ENCODE results near the gene ADCY9. TPM values are rescaled to one million over a fixed set of nuclear protein-coding genes. Genes with fewer than 3 reads are reported as not detected.

The ADCY9 gene
- total and polyA plus RNA-seq, 12 donors, result 2.3 to 37.6 (median 17.8) TPM

DNA sequence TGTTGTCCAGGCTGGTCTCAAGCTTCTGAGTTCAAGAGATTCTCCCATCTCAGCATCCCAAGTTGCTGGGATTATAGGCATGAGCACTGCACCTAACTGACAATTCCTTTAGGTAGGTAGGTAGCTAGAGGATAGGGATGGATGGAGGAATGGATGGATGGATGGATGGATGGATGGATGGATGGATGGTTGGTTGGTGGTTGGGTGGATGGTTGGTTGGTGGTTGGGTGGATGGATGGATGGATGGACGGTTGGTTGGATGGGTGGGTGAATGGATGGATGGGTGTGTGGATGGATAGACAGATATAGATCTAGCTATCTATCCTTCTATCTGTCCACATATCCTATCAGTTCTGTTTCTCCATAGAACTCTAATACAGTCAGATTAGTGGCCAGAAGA, 19.3 kb upstream of the ADCY9 start:
- no peak overlapping the region for H3K4me3 ChIP-seq
- 89 to 100% (median 95%) methylated on average over 1 of the region's 1 CpG for WGBS, 4 donors

DNA sequence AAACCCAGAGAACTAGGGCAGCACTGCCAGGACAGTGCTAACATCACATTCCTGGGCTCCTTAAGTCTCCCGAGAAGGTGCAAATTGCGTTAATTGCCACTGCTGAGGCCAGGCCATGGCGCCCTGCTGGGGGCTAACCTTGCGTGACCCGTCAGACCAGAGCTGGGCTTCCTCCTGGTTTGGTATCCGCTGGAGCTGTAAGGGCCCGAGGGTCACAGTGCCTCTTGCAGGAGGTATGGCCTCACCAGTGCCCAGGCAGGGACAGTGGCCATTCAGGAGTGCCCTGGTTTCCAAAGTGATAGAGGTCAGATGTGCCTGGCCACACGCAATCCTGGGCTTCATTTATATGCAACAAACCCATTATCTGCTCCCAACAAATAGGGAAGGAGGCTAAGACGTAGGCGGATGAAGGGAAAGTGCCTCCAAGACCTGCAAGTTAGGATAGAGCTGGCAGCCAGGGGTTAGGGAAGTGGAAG, 17.7 kb upstream of the ADCY9 start:
- Histone ChIP-seq H3K4me1 (replicated peaks in 1 of 2) (no peaks in the 10 kb centered on the region), H3K36me3 (replicated peaks in 1 of 2) (no peaks in the 10 kb centered on the region), H3K9me3 (replicated peaks in 1 of 3) (no peaks in the 10 kb centered on the region), H3K27me3 (no peaks in the 10 kb centered on the region), H3K27ac (no peak overlapping the region), H3K4me3 (no peak overlapping the region)
- TF ChIP-seq, protein P1, sequence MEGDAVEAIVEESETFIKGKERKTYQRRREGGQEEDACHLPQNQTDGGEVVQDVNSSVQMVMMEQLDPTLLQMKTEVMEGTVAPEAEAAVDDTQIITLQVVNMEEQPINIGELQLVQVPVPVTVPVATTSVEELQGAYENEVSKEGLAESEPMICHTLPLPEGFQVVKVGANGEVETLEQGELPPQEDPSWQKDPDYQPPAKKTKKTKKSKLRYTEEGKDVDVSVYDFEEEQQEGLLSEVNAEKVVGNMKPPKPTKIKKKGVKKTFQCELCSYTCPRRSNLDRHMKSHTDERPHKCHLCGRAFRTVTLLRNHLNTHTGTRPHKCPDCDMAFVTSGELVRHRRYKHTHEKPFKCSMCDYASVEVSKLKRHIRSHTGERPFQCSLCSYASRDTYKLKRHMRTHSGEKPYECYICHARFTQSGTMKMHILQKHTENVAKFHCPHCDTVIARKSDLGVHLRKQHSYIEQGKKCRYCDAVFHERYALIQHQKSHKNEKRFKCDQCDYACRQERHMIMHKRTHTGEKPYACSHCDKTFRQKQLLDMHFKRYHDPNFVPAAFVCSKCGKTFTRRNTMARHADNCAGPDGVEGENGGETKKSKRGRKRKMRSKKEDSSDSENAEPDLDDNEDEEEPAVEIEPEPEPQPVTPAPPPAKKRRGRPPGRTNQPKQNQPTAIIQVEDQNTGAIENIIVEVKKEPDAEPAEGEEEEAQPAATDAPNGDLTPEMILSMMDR (IDR thresholded peaks at IDR 0.05), result no peak
- TF ChIP-seq POLR2A (IDR thresholded peaks at IDR 0.05), result no peak
- intact Hi-C loops (cut with DNase I), result no loop called here
- 83 to 98% (median 87%) methylated on average over 10 of the region's 10 CpGs for WGBS, 4 donors
- DNase-seq, result no peak

More for the DNA sequence above, 19.3 kb upstream of the ADCY9 start:
- DNase-seq, result no peak
- intact Hi-C loops (cut with DNase I), result no loop called here
- H3K9me3 ChIP-seq (replicated peaks in 1 of 3), result no peaks in the 10 kb centered on the region
- TF ChIP-seq, protein P1 (IDR thresholded peaks at IDR 0.05), result no peak
- TF ChIP-seq POLR2A (IDR thresholded peaks at IDR 0.05), result no peak
- no peaks in the 10 kb centered on the region for H3K36me3 ChIP-seq (replicated peaks in 1 of 2)
- no peaks in the 10 kb centered on the region for H3K4me1 ChIP-seq (replicated peaks in 1 of 2)
- no peaks in the 10 kb centered on the region for H3K27me3 ChIP-seq
- no peak overlapping the region for H3K27ac ChIP-seq

GRCh38 chr16:4131621-4132020, 15.4 kb upstream of the ADCY9 start:
- Histone ChIP-seq H3K4me3 (no peak overlapping the region), H3K4me1 (replicated peaks in 1 of 2) (no peaks in the 10 kb centered on the region), H3K9me3 (replicated peaks in 1 of 3) (no peaks in the 10 kb centered on the region), H3K27ac (no peak overlapping the region), H3K27me3 (no peaks in the 10 kb centered on the region), H3K36me3 (replicated peaks in 1 of 2) (no peaks in the 10 kb centered on the region)
- TF ChIP-seq POLR2A (IDR thresholded peaks at IDR 0.05), result no peak
- TF ChIP-seq, protein P1 (IDR thresholded peaks at IDR 0.05), result no peak
- intact Hi-C loops (cut with DNase I), result no loop called here
- no peak for DNase-seq
- WGBS, 4 donors, result 67 to 80% (median 72%) methylated on average over 10 to 13 of the region's 13 CpGs

GRCh38 chr16:4124535-4125294, 8.5 kb upstream of the ADCY9 start:
- no peaks in the 10 kb centered on the region for H3K27me3 ChIP-seq
- H3K4me1 ChIP-seq (replicated peaks in 1 of 2), result no peaks in the 10 kb centered on the region
- DNase-seq, result no peak
- H3K9me3 ChIP-seq (replicated peaks in 1 of 3), result no peaks in the 10 kb centered on the region
- no peak overlapping the region for H3K27ac ChIP-seq
- intact Hi-C loops (cut with DNase I), result no loop called here
- H3K4me3 ChIP-seq, result no peak overlapping the region
- TF ChIP-seq, protein P1 (IDR thresholded peaks at IDR 0.05), result no peak
- no peak for TF ChIP-seq POLR2A (IDR thresholded peaks at IDR 0.05)
- 80 to 86% (median 84%) methylated on average over 12 of the region's 12 CpGs for WGBS, 4 donors
- no peaks in the 10 kb centered on the region for H3K36me3 ChIP-seq (replicated peaks in 1 of 2)
